K562 (cell line): ENCODE data around the gene SOX18. TPM values are rescaled to one million over a fixed set of nuclear protein-coding genes. Genes with fewer than 3 reads are reported as not detected.
A peak's percentile ranks its signal among the peaks of the same experiment; 100 is the strongest.

ENCODE experiments used
- ATAC-seq: fragments of 200-7000 bp; cut with Tn5 transposase; 3 replicates; pipeline ENCODE4 v1.9.1; 2020; ENCODE audit warnings: moderate library complexity
- BruUV-seq: library from RNA; stranded (reverse); fragments of 400-500 nt; replicated peaks from 2 replicates; lab custom pipeline; 2021; lab: Mats Ljungman, UMichigan
- CTCF ChIA-PET: fragments of 300-600 bp; formaldehyde crosslinking; extraction: SDS; loops from one replicate; lab custom pipeline; 2021; ENCODE audit warnings: low intra/inter-chr PET ratio; lab: Yijun Ruan, JAX
- POLR2A ChIA-PET: fragments of 300-600, 350-650 bp; sonication (Branson Sonifier 250); formaldehyde crosslinking; extraction: SDS; loops from one replicate; lab custom pipeline; 2021; ENCODE audit warnings: antibody characterized with exemption, inconsistent platforms; lab: Yijun Ruan, JAX
- DNase-seq, 4 experiments: peaks; one replicate each; pipeline versions ENCODE4 v3.0.0 to v3.0.0-alpha.2; 2011 to 2018; ENCODE audit warnings: low spot score in 3 of 4, mixed read lengths in 3 of 4; ENCODE audit errors: extremely low read depth in 1 of 4
- FAIRE-seq: peaks from 2 replicates; lab custom pipeline; 2011; peaks lifted over from hg19 to GRCh38; lab: Jason Lieb, UNC
- H2AFZ ChIP-seq: 2 replicates; pipeline ENCODE4 v1.6.0; 2011; ENCODE audit warnings: low read depth, low read length, control low read depth, inconsistent platforms
- H3K27ac ChIP-seq: fragments of 200-600 bp; 3 replicates; pipeline ENCODE4 v1.8.0; 2011; ENCODE audit warnings: low read depth, mild to moderate bottlenecking, control low read depth, inconsistent platforms, low read length, moderate library complexity, mixed read lengths; ENCODE audit errors: extremely low read depth
- H3K27me3 ChIP-seq, 2 experiments: fragments of 300-600 bp in 1 of 2; 2 replicates in 1 of 2; 3 replicates in 1 of 2; pipeline versions ENCODE4 v1.6.0 to v1.8.0; 2011; ENCODE audit warnings: inconsistent platforms in 2 of 2, low read length in 2 of 2, mild to moderate bottlenecking in 1 of 2, mixed read lengths in 1 of 2, moderate library complexity in 1 of 2; ENCODE audit not compliant: control insufficient read depth in 2 of 2, insufficient read depth in 2 of 2
- H3K36me3 ChIP-seq: fragments of 300-600 bp; 3 replicates; pipeline ENCODE4 v1.8.0; 2011; ENCODE audit warnings: mild to moderate bottlenecking, low read length, inconsistent platforms; ENCODE audit not compliant: control insufficient read depth, insufficient read depth
- H3K4me1 ChIP-seq, 2 experiments: fragments of 200-600 bp in 1 of 2; replicated peaks in 1 of 2; 2 replicates in 1 of 2; 3 replicates in 1 of 2; pipeline versions ENCODE4 v1.5.1 to v1.8.0; 2011; ENCODE audit warnings: inconsistent platforms in 2 of 2, low read length in 2 of 2, mild to moderate bottlenecking in 1 of 2, mixed read lengths in 1 of 2, moderate library complexity in 1 of 2; ENCODE audit not compliant: control insufficient read depth in 2 of 2, insufficient read depth in 2 of 2
- H3K4me2 ChIP-seq: 2 replicates; pipeline ENCODE4 v1.6.1; 2011; ENCODE audit warnings: low read length, control low read depth, inconsistent platforms, mixed read lengths; ENCODE audit not compliant: insufficient read depth
- H3K4me3 ChIP-seq: fragments of 200-600 bp; sonication (generic), shearing (Covaris generic); 2 replicates; pipeline ENCODE4 v1.5.1; 2016; ENCODE audit warnings: control low read depth, inconsistent platforms
- H3K79me2 ChIP-seq: fragments of 200-600 bp; 3 replicates; pipeline ENCODE4 v1.8.0; 2011; ENCODE audit warnings: low read length, inconsistent platforms; ENCODE audit not compliant: control insufficient read depth, insufficient read depth
- H3K9ac ChIP-seq, 2 experiments: 2 replicates each; pipeline versions ENCODE4 v1.6.0 to v1.6.1; 2011; ENCODE audit warnings: low read depth in 2 of 2, low read length in 2 of 2, control low read depth in 1 of 2, inconsistent platforms in 1 of 2, mild to moderate bottlenecking in 1 of 2, mixed read lengths in 1 of 2; ENCODE audit not compliant: insufficient read depth in 1 of 2
- H3K9me1 ChIP-seq: one replicate; pipeline ENCODE4 v1.6.0; 2011; ENCODE audit warnings: inconsistent platforms, mild to moderate bottlenecking, low read length, moderate library complexity; ENCODE audit not compliant: control insufficient read depth, insufficient read depth
- H3K9me3 ChIP-seq: replicated peaks from 2 replicates; pipeline ENCODE4 v1.5.1; 2011; ENCODE audit warnings: low read depth, low read length, inconsistent platforms; ENCODE audit not compliant: control insufficient read depth, insufficient read depth
- H4K20me1 ChIP-seq: replicated peaks from 2 replicates; pipeline ENCODE4 v1.6.1; 2011; ENCODE audit warnings: low read length, inconsistent platforms, mixed read lengths; ENCODE audit not compliant: control insufficient read depth, insufficient read depth
- ATF4 ChIP-seq: fragments of 450-650 bp; formaldehyde crosslinking; IDR thresholded peaks from 2 replicates; pipeline ENCODE4 v1.4.0; 2022; ENCODE audit warnings: mild to moderate bottlenecking, moderate library complexity
- CHD1 ChIP-seq: fragments of 200-600 bp; sonication (generic); IDR thresholded peaks from one replicate; pipeline ENCODE4 v1.6.1; 2012; ENCODE audit warnings: mild to moderate bottlenecking, moderate library complexity, low read length, inconsistent platforms
- MCM5 ChIP-seq: fragments of 450-650 bp; IDR thresholded peaks from 2 replicates; pipeline ENCODE4 v1.6.1; 2016; ENCODE audit warnings: low read depth
- PHF21A ChIP-seq: fragments of 450-650 bp; IDR thresholded peaks from 2 replicates; pipeline ENCODE4 v1.6.1; 2017; ENCODE audit warnings: low read depth, borderline replicate concordance
- REST ChIP-seq, 2 experiments: fragments of 450-650 bp; formaldehyde crosslinking in 1 of 2; IDR thresholded peaks; 2 replicates each; pipeline versions ENCODE4 v1.4.0 to v1.6.1; 2014 to 2020; ENCODE audit warnings: mild to moderate bottlenecking in 2 of 2, borderline replicate concordance in 1 of 2, low read depth in 1 of 2
- STAT5B ChIP-seq: fragments of 250-450 bp; sonication (Bioruptor Pico); IDR thresholded peaks from 2 replicates; pipeline ENCODE4 v1.8.0; 2021; ENCODE audit warnings: mild to moderate bottlenecking, inconsistent platforms
- ZC3H11A ChIP-seq: IDR thresholded peaks from 2 replicates; pipeline ENCODE4 v1.6.1; 2012; ENCODE audit warnings: low read depth, low read length, improper control_type of control experiment
- ZNF134 ChIP-seq: fragments of 250-450 bp; sonication (Bioruptor Pico); conservative IDR thresholded peaks from 2 replicates; pipeline ENCODE4 v1.4.0; 2020
- ZNF232 ChIP-seq: sonication (generic); formaldehyde crosslinking; IDR thresholded peaks from 2 replicates; pipeline ENCODE4 v1.8.0; 2022; ENCODE audit warnings: mild to moderate bottlenecking, missing genetic modification reagents
- ZNF277 ChIP-seq: fragments of 250-450 bp; sonication (Bioruptor Pico); IDR thresholded peaks from 2 replicates; pipeline ENCODE4 v1.8.0; 2022; ENCODE audit warnings: inconsistent platforms, mild to moderate bottlenecking, moderate library complexity, borderline replicate concordance
- ZNF707 ChIP-seq: fragments of 250-450 bp; sonication (Bioruptor Pico); conservative IDR thresholded peaks from 2 replicates; pipeline ENCODE4 v1.8.0; 2022; ENCODE audit warnings: inconsistent platforms, mild to moderate bottlenecking, moderate library complexity
- ZNF77 ChIP-seq: fragments of 250-450 bp; sonication (Bioruptor Pico); IDR thresholded peaks from 2 replicates; pipeline ENCODE4 v1.5.0; 2020
- ZZZ3 ChIP-seq: fragments of 450-650 bp; IDR thresholded peaks from 2 replicates; pipeline ENCODE4 v1.6.1; 2016; ENCODE audit warnings: antibody characterized with exemption, mild to moderate bottlenecking, moderate library complexity
- WGBS: fragments of 100-300 bp; shearing (Covaris generic); methylation state at CpG from one replicate; pipeline ENCODE4 v1.1.6; 2016; ENCODE audit warnings: low coverage, mixed read lengths; ENCODE audit not compliant: insufficient coverage; ENCODE audit errors: missing lambda C conversion rate; 5-methylcytosine and 5-hydroxymethylcytosine counted together
- in situ Hi-C: fragments of 300-500 bp; cut with MboI; formaldehyde crosslinking; loops from 4 replicates; pipeline ENCODE4 v1.15.0; 2018; ENCODE audit warnings: inconsistent platforms, mixed read lengths
- intact Hi-C: fragments of 100-400 bp; cut with micrococcal nuclease; formaldehyde crosslinking; loops from 2 replicates; pipeline ENCODE4 v1.14.2; 2022
- polyA plus RNA-seq, 8 experiments: library from polyadenylated mRNA; depleted of rRNA in 4 of 8; stranded (reverse) in 5 of 8; unstranded in 3 of 8; fragments of >200 nt; fragmentation: Nextera tagmentation in 2 of 8; fragmentation: Illumina TruSeq in 1 of 8; extraction: Ambion mirVana in 2 of 8; extraction: Trizol in 1 of 8; gene quantifications; 2 replicates each; pipeline versions ENCODE4 v1.2.1 to v1.2.3, GENCODE V29; 2011 to 2014; ENCODE audit warnings: inconsistent platforms in 1 of 8, missing spikeins in 1 of 8
- total RNA-seq, 7 experiments: library from RNA; depleted of rRNA in 6 of 7; stranded (reverse); fragments of >200 nt in 6 of 7; fragmentation: Illumina TruSeq in 2 of 7; extraction: Trizol in 2 of 7; gene quantifications; 2 replicates each; pipeline versions ENCODE4 v1.2.1 to v1.2.3, GENCODE V29; 2011 to 2021; ENCODE audit warnings: low replicate concordance in 1 of 7

The SOX18 gene
- total and polyA plus RNA-seq, 9 of the 15 experiments (the other 6 are each of a cell fraction or from before 2014, with no cell fraction given) = 0.15 to 19.8 (median 0.33) TPM

GRCh38 chr20:64083378-64083803, 34.0 kb upstream of the SOX18 start:
- H3K9ac ChIP-seq = peak overlapping the region in 1 of 2 experiments; percentile 90; a peak in 3 of 4 replicates
- peak overlapping the region; percentile 44 for H3K4me3 ChIP-seq
- H3K36me3 ChIP-seq = no peaks in the 10 kb centered on the region
- H3K79me2 ChIP-seq = peaks cover 8% of the 10 kb centered on the region; the same call in 2 of the 3 replicates
- no peaks in the 10 kb centered on the region for H3K9me1 ChIP-seq
- H3K4me1 ChIP-seq = peaks cover 9 to 65% of the 10 kb centered on the region in 2 experiments; a peak in 4 of 5 replicates
- in situ Hi-C loops (no loop called here), intact Hi-C loops (loop anchor here (1.0 kb wide), 1 partner anchor 37 kb away; no protein-coding TSS in a partner anchor)
- H3K4me2 ChIP-seq = peak overlapping the region; percentile 71
- no peak overlapping the region for H3K27ac ChIP-seq
- H3K27me3 ChIP-seq = peaks cover 6 to 32% of the 10 kb centered on the region in 2 experiments; a peak in 4 of 5 replicates
- no peaks in the 10 kb centered on the region; the same call in 1 of the 2 replicates for H4K20me1 ChIP-seq
- BruUV-seq = no TSS peak
- DNase-seq (peak; percentile 84 to 90 (median 89)), FAIRE-seq (no peak), ATAC-seq (peak; percentile 85)
- 5% methylated on average over 16 of the region's 52 CpGs for WGBS
- peak overlapping the region; percentile 84 for H2AFZ ChIP-seq
- CTCF ChIA-PET = interaction anchor here (2.4 kb wide), 1 partner anchor 37 kb away, joined by 14 read pairs; no protein-coding TSS in a partner anchor
- POLR2A ChIA-PET = interaction anchor here (0.5 to 1.4 kb wide), 4 partner anchors 10 to 559 kb away, joined by 3 read pairs; no protein-coding TSS in a partner anchor
- H3K9me3 ChIP-seq = peaks cover 2% of the 10 kb centered on the region; the same call in 1 of the 2 replicates
- no peak for TF ChIP-seq STAT5B (CRISPR knock-in tag)
- TF ChIP-seq ZNF277 (CRISPR knock-in tag) = no peak
- no peak for TF ChIP-seq ZC3H11A
- TF ChIP-seq ATF4 (CRISPR knock-in tag) = no peak
- TF ChIP-seq ZNF77 (CRISPR knock-in tag) = no peak
- TF ChIP-seq ZNF707 (CRISPR knock-in tag) = no peak
- TF ChIP-seq ZNF232 (CRISPR knock-in tag) = no peak
- no peak for TF ChIP-seq MCM5
- no peak for TF ChIP-seq ZNF134 (CRISPR knock-in tag)
- TF ChIP-seq CHD1 = no peak
- TF ChIP-seq PHF21A = no peak
- no peak for TF ChIP-seq ZZZ3
- TF ChIP-seq REST (IDR thresholded peaks at IDR 0.05; ENCODE audit: borderline replicate concordance) = peak; percentile 55
- TF ChIP-seq REST (CRISPR knock-in tag; IDR thresholded peaks at IDR 0.05; ENCODE audit: low read depth) = no peak
